Choroid plexus epithelial cell (primary cell): ENCODE measurements around the gene CREBL2.
"Not testable (repeated sequence)": the region's sequence is repeated elsewhere in the genome, so short reads cannot be mapped to it uniquely, and the experiment has no call there.

Experiments used
- DNase-seq: peaks from one replicate; pipeline ENCODE4 v3.0.0-alpha.2; 2010; ENCODE audit warnings: low read depth
- H3K4me3 ChIP-seq: 2 replicates; pipeline ENCODE4 v1.5.1; 2011; ENCODE audit warnings: low read depth, mild to moderate bottlenecking, control low read depth, low read length, moderate library complexity
- CTCF ChIP-seq: conservative IDR thresholded peaks from 2 replicates; pipeline ENCODE4 v1.5.1; 2011; ENCODE audit warnings: low read depth, mild to moderate bottlenecking, control low read depth, inconsistent platforms, low read length, moderate library complexity

The CREBL2 gene

GRCh38 chr12:12626471-12626870 lies 14.8 kb downstream of the CREBL2 start:
- peak; percentile 20 for DNase-seq
- TF ChIP-seq CTCF, result no peak
- no peak overlapping the region for H3K4me3 ChIP-seq

- TF ChIP-seq CTCF, result no peak
- no peak for DNase-seq
- H3K4me3 ChIP-seq, result no peak overlapping the region
Measured at GRCh38 chr12:12627308-12627827, 15.7 kb downstream of the CREBL2 start.

DNA sequence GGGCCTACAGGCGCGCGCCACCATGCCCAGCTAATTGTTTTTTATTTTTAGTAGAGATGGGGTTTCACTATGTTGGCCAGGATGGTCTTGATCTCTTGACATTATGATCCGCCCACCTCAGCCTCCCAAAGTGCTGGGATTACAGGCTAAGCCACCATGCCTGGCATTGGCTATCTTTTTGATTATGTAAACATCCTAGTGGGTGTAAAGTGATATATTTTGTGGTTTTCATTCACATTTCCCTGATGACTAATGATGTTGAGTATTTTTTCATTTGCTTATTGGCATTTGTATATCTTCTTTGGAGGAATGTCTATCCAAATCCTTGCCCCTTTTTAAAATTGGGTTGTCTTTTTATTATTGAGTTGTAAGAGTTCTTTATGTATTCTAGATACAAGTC lies 16.3 kb downstream of the CREBL2 start:
- peak; percentile 48 for DNase-seq
- no peak for TF ChIP-seq CTCF
- no peak overlapping the region for H3K4me3 ChIP-seq

GRCh38 chr12:12630850-12631249 lies 19.2 kb downstream of the CREBL2 start:
- DNase-seq, result no peak
- TF ChIP-seq CTCF, result no peak
- no peak overlapping the region for H3K4me3 ChIP-seq

DNA sequence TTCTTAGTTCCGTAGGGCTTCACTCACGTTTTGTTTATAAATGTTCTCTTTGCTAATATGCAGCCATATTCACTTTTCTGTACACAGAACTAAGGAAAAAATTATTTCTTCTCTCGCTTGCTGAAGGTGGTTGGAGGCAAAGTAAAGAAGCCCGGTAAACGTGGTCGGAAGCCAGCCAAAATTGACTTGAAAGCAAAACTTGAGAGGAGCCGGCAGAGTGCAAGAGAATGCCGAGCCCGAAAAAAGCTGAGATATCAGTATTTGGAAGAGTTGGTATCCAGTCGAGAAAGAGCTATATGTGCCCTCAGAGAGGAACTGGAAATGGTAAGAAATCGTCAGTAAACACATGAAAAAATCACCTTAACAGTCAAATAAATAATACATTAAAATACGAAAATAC lies 24.0 kb downstream of the CREBL2 start:
- no peak for DNase-seq
- no peak overlapping the region for H3K4me3 ChIP-seq
- no peak for TF ChIP-seq CTCF

GRCh38 chr12:12636641-12637040 lies 25.0 kb downstream of the CREBL2 start:
- H3K4me3 ChIP-seq, result no peak overlapping the region
- no peak for DNase-seq
- TF ChIP-seq CTCF, result no peak

DNA sequence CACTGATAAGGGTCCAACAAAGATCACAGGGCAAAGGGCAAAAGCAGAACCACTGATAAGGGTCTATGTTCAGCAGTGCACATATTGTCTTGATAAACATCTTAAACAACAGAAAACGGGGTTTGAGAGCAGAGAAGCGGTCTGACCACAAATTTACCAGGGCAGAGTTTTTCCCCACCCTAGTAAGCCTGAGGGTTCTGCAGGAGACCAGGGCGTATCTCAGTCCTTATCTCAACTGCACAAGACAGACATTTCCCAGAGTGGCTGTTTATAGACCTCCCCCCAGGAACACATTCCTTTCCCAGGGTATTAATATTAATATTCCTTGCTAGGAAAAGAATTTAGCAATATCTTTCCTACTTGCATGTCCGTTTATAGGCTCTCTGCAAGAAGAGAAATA lies 28.3 kb downstream of the CREBL2 start:
- DNase-seq, H3K4me3 ChIP-seq: not testable (repeated sequence)

GRCh38 chr12:12641650-12642049 lies 30.0 kb downstream of the CREBL2 start:
- no peak for DNase-seq
- H3K4me3 ChIP-seq, result no peak overlapping the region
- no peak for TF ChIP-seq CTCF
